Measurements from ENCODE around the gene CDADC1.

GRCh38 chr13:49258089-49258796 is 10.5 kb downstream of the CDADC1 start:
- TF ChIP-seq ISL1 (CRISPR knock-in tag; IDR thresholded peaks at IDR 0.05) (no peak), ZFP3 (CRISPR knock-in tag; IDR thresholded peaks at IDR 0.05) (no peak), PPARA (CRISPR knock-in tag; IDR thresholded peaks at IDR 0.05; ENCODE audit: borderline replicate concordance) (no peak), RARB (CRISPR knock-in tag; IDR thresholded peaks at IDR 0.05) (no peak), ZFP30 (CRISPR knock-in tag; IDR thresholded peaks at IDR 0.05) (no peak), ARNTL (CRISPR knock-in tag; IDR thresholded peaks at IDR 0.05; ENCODE audit: borderline replicate concordance, low read depth) (no peak), OSR1 (CRISPR knock-in tag; IDR thresholded peaks at IDR 0.05) (no peak), BACH2 (CRISPR knock-in tag; IDR thresholded peaks at IDR 0.05; ENCODE audit: borderline replicate concordance) (no peak), ESRRG (CRISPR knock-in tag; IDR thresholded peaks at IDR 0.05) (no peak)
- TF ChIP-seq, protein P1, sequence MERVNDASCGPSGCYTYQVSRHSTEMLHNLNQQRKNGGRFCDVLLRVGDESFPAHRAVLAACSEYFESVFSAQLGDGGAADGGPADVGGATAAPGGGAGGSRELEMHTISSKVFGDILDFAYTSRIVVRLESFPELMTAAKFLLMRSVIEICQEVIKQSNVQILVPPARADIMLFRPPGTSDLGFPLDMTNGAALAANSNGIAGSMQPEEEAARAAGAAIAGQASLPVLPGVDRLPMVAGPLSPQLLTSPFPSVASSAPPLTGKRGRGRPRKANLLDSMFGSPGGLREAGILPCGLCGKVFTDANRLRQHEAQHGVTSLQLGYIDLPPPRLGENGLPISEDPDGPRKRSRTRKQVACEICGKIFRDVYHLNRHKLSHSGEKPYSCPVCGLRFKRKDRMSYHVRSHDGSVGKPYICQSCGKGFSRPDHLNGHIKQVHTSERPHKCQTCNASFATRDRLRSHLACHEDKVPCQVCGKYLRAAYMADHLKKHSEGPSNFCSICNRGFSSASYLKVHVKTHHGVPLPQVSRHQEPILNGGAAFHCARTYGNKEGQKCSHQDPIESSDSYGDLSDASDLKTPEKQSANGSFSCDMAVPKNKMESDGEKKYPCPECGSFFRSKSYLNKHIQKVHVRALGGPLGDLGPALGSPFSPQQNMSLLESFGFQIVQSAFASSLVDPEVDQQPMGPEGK (CRISPR knock-in tag; IDR thresholded peaks at IDR 0.05; ENCODE audit: borderline replicate concordance) = no peak
- TF ChIP-seq, protein P2, sequence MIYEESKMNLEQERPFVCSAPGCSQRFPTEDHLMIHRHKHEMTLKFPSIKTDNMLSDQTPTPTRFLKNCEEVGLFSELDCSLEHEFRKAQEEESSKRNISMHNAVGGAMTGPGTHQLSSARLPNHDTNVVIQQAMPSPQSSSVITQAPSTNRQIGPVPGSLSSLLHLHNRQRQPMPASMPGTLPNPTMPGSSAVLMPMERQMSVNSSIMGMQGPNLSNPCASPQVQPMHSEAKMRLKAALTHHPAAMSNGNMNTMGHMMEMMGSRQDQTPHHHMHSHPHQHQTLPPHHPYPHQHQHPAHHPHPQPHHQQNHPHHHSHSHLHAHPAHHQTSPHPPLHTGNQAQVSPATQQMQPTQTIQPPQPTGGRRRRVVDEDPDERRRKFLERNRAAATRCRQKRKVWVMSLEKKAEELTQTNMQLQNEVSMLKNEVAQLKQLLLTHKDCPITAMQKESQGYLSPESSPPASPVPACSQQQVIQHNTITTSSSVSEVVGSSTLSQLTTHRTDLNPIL (CRISPR knock-in tag; IDR thresholded peaks at IDR 0.05; ENCODE audit: low read depth) = no peak
- TF ChIP-seq, protein P3, sequence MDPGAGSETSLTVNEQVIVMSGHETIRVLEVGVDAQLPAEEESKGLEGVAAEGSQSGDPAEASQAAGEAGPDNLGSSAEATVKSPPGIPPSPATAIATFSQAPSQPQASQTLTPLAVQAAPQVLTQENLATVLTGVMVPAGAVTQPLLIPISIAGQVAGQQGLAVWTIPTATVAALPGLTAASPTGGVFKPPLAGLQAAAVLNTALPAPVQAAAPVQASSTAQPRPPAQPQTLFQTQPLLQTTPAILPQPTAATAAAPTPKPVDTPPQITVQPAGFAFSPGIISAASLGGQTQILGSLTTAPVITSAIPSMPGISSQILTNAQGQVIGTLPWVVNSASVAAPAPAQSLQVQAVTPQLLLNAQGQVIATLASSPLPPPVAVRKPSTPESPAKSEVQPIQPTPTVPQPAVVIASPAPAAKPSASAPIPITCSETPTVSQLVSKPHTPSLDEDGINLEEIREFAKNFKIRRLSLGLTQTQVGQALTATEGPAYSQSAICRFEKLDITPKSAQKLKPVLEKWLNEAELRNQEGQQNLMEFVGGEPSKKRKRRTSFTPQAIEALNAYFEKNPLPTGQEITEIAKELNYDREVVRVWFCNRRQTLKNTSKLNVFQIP (CRISPR knock-in tag; IDR thresholded peaks at IDR 0.05; ENCODE audit: borderline replicate concordance, low read depth) = no peak
